GM12892 (cell line): ENCODE results near the gene C1QB.
A peak's percentile ranks its signal among the peaks of the same experiment; 100 is the strongest.

Experiments
- DNase-seq: peaks from one replicate; pipeline ENCODE4 v3.0.0; 2011; ENCODE audit not compliant: insufficient read length
- FAIRE-seq: peaks from 2 replicates; lab custom pipeline; 2011; peaks lifted over from hg19 to GRCh38; lab: Jason Lieb, UNC
- POLR2A ChIP-seq: IDR thresholded peaks from 2 replicates; pipeline ENCODE4 v1.6.1; 2011; ENCODE audit warnings: low read depth, low read length, control low read depth
- POLR2AphosphoS5 ChIP-seq: IDR thresholded peaks from 2 replicates; pipeline ENCODE4 v1.6.1; 2011; ENCODE audit warnings: low read depth, low read length, control low read depth
- TAF1 ChIP-seq: IDR thresholded peaks from 2 replicates; pipeline ENCODE4 v1.6.1; 2011; ENCODE audit warnings: low read depth, mild to moderate bottlenecking, control low read depth, low read length, borderline replicate concordance

The C1QB gene

GRCh38 chr1:22636353-22636752 lies 16.7 kb upstream of the C1QB start, which contains the start of gene C1QA:
Gene C1QA (plus strand): TSS chr1:22636628. CDS start chr1:22637617, 989 bp downstream.
- DNase-seq (no peak), FAIRE-seq (no peak)
- TF ChIP-seq TAF1 (no peak), POLR2AphosphoS5 (no peak), POLR2A (no peak)

- no peak for FAIRE-seq
- TF ChIP-seq POLR2A (no peak), POLR2AphosphoS5 (no peak), TAF1 (no peak)
These were observed 16.1 kb upstream of the C1QB start for GRCh38 chr1:22636927-22637326.

GRCh38 chr1:22637907-22638445 lies 15.1 kb upstream of the C1QB start:
- TF ChIP-seq POLR2AphosphoS5 = no peak
- TF ChIP-seq TAF1 = no peak
- TF ChIP-seq POLR2A = no peak
- no peak for DNase-seq
- no peak for FAIRE-seq

More at GRCh38 chr1:22636927-22637326, 16.1 kb upstream of the C1QB start:
- no peak for DNase-seq

DNA sequence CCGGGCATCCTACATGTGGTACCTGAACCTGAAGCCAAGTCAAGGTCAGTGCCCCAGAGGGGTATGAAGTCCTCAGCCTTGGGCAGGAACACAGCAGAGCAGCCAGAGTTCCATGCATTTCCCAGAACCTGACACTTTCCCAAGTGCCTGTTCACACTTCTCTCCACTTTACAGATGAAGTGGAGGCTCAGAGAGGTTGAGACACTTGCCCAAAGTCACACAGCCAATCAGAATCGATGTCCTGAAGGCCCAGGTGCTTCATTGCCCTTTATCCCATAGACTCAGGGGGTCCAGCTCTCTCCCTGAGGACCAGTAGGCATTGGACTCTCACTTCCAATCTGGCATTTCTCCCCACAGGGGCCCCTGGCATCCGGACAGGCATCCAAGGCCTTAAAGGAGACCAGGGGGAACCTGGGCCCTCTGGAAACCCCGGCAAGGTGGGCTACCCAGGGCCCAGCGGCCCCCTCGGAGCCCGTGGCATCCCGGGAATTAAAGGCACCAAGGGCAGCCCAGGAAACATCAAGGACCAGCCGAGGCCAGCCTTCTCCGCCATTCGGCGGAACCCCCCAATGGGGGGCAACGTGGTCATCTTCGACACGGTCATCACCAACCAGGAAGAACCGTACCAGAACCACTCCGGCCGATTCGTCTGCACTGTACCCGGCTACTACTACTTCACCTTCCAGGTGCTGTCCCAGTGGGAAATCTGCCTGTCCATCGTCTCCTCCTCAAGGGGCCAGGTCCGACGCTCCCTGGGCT lies 14.4 kb upstream of the C1QB start:
- TF ChIP-seq POLR2AphosphoS5 = no peak
- no peak for TF ChIP-seq TAF1
- TF ChIP-seq POLR2A = no peak
- DNase-seq (no peak), FAIRE-seq (no peak)

- DNase-seq = no peak
- FAIRE-seq = no peak
- no peak for TF ChIP-seq POLR2A
- no peak for TF ChIP-seq POLR2AphosphoS5
- TF ChIP-seq TAF1 = no peak
These were observed 13.8 kb upstream of the C1QB start for GRCh38 chr1:22639286-22639685.

DNA sequence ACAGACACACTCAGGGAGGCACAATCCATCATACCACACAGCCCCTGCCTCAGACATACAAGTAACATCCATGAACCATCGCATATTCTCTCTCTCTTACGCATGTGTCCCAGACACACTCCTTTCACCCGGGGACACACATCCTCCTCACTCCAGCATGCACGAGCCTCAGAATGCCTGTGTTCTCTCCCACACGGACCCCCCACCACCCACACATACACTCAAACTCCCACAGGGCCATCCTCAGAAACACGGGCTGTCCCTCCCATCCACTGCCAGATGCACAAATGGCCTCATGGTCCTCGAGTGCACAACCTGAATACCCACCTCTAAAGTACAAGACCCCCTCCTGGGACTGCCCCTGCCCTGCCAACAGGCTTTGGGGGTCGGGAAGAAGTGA lies 11.8 kb upstream of the C1QB start:
- FAIRE-seq = no peak

DNA sequence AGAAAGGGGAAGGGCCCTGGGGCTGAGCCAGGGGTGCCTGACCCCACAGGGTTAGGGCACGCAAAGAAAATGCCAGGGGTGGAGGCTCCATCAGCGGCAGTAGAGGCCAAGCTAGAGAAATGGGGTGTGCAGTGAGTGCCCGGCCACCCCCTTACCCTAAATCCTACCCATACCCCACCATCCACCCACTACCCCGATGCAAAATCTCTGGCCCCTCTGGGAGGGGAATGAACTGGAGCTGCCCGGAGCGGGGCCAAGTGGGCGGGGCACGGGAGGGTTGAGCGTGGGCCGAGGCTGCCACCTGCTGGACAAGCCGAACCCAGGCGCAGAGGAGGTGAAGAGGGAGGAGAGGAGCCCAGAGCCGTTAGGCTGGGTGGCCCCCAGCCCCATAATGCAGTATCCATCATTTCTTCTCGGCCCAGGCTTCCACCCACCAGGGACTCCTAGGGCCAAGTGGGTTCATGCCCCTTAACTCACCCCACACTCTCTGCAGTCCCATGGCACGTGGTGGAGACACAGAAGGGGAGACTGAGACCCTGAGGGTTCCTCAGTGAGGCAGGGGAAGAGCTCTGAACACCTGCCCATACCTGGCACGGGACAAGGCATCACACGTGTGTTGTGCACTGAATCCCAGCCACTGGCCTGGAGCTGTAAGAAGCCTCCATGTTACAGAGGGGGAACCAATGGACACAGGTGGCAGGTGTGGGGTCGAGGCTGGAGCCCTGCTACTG lies 11.0 kb upstream of the C1QB start:
- FAIRE-seq (peak; percentile 85), DNase-seq (peak; percentile 83)
- TF ChIP-seq POLR2A (no peak), TAF1 (no peak), POLR2AphosphoS5 (no peak)

More for the DNA sequence above, 11.8 kb upstream of the C1QB start:
- TF ChIP-seq TAF1 (no peak), POLR2AphosphoS5 (no peak), POLR2A (no peak)
- no peak for DNase-seq

GRCh38 chr1:22643381-22643780 lies 9.7 kb upstream of the C1QB start, which contains the start of gene C1QC:
Gene C1QC (plus strand): TSS chr1:22643633. CDS start chr1:22644024, 391 bp downstream.
- FAIRE-seq (no peak), DNase-seq (no peak)
- TF ChIP-seq POLR2A = no peak
- no peak for TF ChIP-seq TAF1
- no peak for TF ChIP-seq POLR2AphosphoS5

GRCh38 chr1:22643928-22644327 lies 9.1 kb upstream of the C1QB start:
- TF ChIP-seq POLR2AphosphoS5 = no peak
- TF ChIP-seq TAF1 = no peak
- TF ChIP-seq POLR2A = no peak
- no peak for DNase-seq
- FAIRE-seq = no peak

DNA sequence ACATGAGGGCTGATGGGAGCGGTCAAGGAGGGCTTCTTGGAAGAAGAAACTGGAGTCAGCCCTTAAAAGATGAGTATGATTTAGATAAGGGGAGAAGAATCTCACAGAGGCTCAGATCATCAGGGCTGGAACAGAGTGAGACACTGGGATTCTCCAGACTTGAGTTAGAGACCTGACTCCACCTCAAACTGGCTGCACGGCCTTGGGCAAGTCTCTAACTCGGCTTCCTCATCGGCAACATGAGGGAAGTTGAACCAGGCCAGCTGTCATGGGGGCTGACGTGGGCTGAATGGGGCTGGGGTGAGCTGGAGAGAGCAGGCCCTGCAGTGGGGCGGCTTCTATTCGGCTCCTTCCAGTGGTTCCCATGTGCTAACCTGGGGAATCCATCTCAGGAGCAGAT lies 7.1 kb upstream of the C1QB start:
- TF ChIP-seq TAF1 (no peak), POLR2A (no peak), POLR2AphosphoS5 (no peak)
- DNase-seq = no peak
- FAIRE-seq = no peak

DNA sequence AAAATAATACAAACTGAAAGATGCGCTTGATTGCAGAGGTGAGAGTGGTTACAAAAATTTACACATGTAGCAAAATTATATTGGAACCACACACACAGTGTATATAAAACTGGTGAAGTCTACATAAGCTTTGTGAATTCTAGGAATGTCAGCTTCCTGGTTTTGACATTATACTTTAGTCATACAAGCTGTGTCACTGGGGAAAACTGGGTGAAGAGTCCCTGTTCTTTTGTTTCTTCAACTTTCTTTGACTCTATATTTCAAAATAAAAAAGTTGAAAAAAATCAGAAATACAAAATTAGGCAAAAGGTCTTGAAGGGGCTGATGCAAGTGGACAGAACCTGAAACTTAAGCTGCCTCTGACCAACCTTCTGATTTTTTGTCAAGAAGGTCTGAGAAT lies 6.7 kb upstream of the C1QB start:
- DNase-seq (no peak), FAIRE-seq (no peak)
- TF ChIP-seq POLR2AphosphoS5 (no peak), TAF1 (no peak), POLR2A (no peak)

GRCh38 chr1:22650089-22650693 lies 2.8 kb upstream of the C1QB start:
- no peak for FAIRE-seq
- no peak for DNase-seq
- no peak for TF ChIP-seq POLR2A
- TF ChIP-seq TAF1 = no peak
- no peak for TF ChIP-seq POLR2AphosphoS5
